LNCAP (cell line): ENCODE data around the gene TANC2.

Experiments used
- CTCF ChIP-seq: fragments of 450-650 bp; IDR thresholded peaks from 2 replicates; pipeline ENCODE4 v1.5.1; 2017; ENCODE audit warnings: mild to moderate bottlenecking

Gene TANC2

GRCh38 chr17:62980842-62981241, 14.8 kb downstream of the TANC2 start:
- TF ChIP-seq CTCF = no peak

- no peak for TF ChIP-seq CTCF
Measured at GRCh38 chr17:62981933-62982332, 15.9 kb downstream of the TANC2 start.

- no peak for TF ChIP-seq CTCF
Measured at GRCh38 chr17:62984801-62985200, 18.8 kb downstream of the TANC2 start.

- TF ChIP-seq CTCF = no peak
Measured at GRCh38 chr17:62986549-62986948, 20.5 kb downstream of the TANC2 start.

GRCh38 chr17:62987136-62987535, 21.1 kb downstream of the TANC2 start:
- TF ChIP-seq CTCF = peak; percentile 32

GRCh38 chr17:62989501-62989900, 23.5 kb downstream of the TANC2 start:
- no peak for TF ChIP-seq CTCF

GRCh38 chr17:62994931-62995330, 28.9 kb downstream of the TANC2 start:
- TF ChIP-seq CTCF = no peak

GRCh38 chr17:62995377-62995885, 29.4 kb downstream of the TANC2 start:
- TF ChIP-seq CTCF = peak; percentile 74
